Uterus (tissue), 2 donors: ENCODE data around the gene C4orf36.

Experiments
- POLR2A ChIP-seq, 2 donors: fragments of 450-650 bp; IDR thresholded peaks; one replicate each; pipeline ENCODE4 v1.6.1; 2016; ENCODE audit warnings: antibody characterized with exemption in 2 of 2, mild to moderate bottlenecking in 1 of 2, moderate library complexity in 1 of 2
- TF ChIP-seq, protein P1 (sequence below), 4 experiments: fragments of 200-600 bp in 2 of 4; fragments of 450-650 bp in 2 of 4; sonication (generic) in 2 of 4; IDR thresholded peaks; one replicate each; pipeline ENCODE4 v1.5.1; 2016 to 2019; ENCODE audit warnings: antibody characterized with exemption in 4 of 4, mild to moderate bottlenecking in 2 of 4, moderate library complexity in 1 of 4

GRCh38 chr4:86835677-86836076, 56.5 kb downstream of the C4orf36 start:
- TF ChIP-seq, protein P1, sequence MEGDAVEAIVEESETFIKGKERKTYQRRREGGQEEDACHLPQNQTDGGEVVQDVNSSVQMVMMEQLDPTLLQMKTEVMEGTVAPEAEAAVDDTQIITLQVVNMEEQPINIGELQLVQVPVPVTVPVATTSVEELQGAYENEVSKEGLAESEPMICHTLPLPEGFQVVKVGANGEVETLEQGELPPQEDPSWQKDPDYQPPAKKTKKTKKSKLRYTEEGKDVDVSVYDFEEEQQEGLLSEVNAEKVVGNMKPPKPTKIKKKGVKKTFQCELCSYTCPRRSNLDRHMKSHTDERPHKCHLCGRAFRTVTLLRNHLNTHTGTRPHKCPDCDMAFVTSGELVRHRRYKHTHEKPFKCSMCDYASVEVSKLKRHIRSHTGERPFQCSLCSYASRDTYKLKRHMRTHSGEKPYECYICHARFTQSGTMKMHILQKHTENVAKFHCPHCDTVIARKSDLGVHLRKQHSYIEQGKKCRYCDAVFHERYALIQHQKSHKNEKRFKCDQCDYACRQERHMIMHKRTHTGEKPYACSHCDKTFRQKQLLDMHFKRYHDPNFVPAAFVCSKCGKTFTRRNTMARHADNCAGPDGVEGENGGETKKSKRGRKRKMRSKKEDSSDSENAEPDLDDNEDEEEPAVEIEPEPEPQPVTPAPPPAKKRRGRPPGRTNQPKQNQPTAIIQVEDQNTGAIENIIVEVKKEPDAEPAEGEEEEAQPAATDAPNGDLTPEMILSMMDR (IDR thresholded peaks at IDR 0.05): no peak
- no peak for TF ChIP-seq POLR2A (IDR thresholded peaks at IDR 0.05)
